Kidney tubule cell (primary cell): Measurements from ENCODE around the gene BCL7C.

ENCODE experiments used
- DNase-seq: peaks from one replicate; pipeline ENCODE4 v3.0.0-alpha.2; 2018; ENCODE audit warnings: low spot score

BCL7C gene

GRCh38 chr16:30922420-30922959, 28.6 kb upstream of the BCL7C start:
- peak; percentile 100 for DNase-seq

DNA sequence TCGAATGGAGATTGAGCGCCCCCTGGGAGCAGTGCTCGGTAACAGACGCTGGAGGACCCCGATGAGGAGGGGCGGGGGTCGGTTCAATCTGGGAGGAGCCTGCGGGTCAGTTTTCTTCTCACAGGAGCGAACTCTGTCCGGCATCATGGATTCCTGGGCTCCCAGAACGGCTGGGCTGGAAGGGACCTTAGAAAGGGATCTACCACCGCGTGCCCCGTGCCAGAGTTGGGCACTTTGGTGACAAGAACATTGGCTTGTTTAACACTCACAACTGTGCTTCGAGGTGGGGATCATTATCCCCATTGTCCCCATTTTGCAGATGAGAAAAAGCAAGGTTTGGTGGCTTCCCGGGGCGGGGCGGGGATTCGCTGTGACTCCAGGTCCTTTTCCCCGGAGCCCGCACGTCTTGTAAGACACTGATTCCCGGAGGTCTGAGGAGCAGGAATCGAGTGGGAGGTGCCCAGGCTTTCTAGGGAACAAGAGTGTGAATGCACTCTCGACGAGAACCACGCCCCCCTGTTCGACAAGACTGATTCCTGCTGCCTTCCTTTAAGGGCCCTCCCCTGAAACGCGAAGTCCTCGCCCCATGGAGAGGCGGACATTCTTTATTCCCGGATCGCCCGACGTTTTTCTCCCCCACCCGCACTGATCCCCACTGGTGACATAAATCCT, 28.0 kb upstream of the BCL7C start:
- DNase-seq, result peak; percentile 84

- no peak for DNase-seq
Observed at GRCh38 chr16:30921459-30921747, 27.5 kb upstream of the BCL7C start.

- no peak for DNase-seq
Observed at GRCh38 chr16:30920891-30921290, 27.0 kb upstream of the BCL7C start.

DNA sequence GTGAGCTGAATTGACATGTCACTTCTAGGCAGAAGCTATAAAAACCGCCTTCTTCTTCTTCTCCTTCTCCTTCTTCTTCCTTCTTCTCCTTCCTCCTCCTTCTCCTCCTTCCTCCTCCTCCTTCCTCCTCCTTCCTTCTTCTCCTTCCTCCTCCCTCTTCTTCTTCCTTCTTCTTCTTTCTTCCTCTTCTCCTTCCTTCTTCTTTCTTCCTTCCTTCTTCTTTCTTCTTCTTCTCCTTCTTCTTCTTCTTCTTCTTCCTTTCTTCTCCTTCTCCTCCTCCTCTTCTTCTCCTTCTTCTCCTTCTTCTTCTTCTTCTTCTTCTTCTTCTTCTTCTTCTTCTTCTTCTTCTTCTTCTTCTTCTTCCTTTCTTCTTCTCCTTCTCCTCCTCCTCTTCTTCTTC, 24.7 kb upstream of the BCL7C start:
- DNase-seq, result no peak

GRCh38 chr16:30914830-30915229, 21.0 kb upstream of the BCL7C start:
- DNase-seq, result no peak

DNA sequence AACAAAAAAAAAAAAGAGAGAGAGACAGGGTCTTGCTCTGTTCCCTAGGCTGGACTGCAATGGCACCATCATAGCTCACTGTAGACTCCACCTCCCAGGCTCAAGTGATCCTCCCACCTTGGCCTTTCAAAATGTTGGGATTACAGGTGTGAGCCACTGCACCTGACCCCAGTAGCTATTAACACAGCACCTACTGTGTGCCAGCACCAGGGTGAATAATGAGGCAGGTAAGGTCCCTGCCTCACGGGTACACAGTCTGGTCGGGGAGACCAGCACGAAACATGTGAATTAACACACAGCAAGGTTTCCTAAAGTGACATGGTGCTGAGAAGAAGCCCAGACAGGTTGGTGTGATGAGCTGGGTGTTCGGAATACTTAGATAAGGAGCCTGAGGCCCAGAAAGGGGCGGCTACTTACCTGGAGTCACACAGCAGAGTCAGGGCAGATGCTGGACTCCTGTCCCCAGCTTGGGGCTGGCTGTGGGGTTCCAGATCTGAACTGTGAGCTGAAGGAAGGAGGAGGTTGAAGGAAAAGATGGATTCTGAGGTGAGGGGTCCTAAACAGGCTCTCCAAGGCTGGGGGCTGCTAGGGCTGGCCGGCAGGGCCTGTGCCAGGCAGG, 19.0 kb upstream of the BCL7C start:
- DNase-seq, result no peak

DNA sequence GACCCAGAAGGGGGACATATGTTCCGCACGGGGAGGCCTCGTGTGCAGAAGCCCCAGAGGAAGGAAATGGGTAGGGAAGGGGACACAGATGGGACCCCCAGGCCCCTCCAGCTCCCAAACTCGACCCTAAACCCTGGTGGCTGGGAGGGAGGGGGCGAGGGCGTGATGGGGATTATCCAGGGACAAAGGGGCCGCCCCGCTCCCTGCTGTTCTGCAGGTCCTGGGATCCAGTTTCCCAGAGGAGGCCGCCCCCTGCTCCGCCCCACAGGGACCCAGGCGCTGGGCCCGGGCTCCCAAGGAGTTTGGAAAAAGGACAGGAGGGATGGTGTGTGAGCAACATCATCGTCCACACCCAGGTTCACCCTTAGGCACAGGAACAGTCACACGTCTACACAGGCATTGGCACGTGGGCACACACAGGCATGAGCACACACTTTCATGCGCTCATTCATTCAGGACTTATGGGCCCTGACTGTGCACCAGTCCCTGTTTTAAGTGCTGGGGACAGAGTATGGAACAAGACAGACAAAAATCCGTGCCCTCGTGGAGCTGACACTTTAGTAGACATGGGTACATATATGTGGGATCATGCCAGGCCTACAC, 16.7 kb upstream of the BCL7C start:
- no peak for DNase-seq

DNA sequence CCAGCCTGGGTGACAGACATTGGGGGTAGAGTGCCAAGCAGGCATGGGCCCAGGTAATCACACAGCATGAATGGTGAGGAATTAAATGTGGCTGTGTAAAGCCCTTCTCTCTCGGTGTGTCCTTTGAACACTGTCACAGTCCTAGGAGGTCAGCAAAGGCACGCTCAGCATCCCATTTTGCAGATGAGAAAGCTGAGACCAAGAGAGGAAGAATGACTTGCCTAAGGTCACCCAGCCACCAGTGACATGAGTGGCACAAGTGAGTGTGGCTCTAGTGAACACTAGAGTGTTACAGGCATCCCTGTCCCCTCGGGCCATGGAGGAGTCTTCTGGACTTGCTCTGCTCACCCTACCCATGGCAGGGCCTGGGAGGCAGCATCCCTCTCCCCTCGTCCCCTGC, 13.2 kb upstream of the BCL7C start:
- DNase-seq, result no peak

GRCh38 chr16:30904114-30904780, 10.4 kb upstream of the BCL7C start:
- DNase-seq, result no peak

DNA sequence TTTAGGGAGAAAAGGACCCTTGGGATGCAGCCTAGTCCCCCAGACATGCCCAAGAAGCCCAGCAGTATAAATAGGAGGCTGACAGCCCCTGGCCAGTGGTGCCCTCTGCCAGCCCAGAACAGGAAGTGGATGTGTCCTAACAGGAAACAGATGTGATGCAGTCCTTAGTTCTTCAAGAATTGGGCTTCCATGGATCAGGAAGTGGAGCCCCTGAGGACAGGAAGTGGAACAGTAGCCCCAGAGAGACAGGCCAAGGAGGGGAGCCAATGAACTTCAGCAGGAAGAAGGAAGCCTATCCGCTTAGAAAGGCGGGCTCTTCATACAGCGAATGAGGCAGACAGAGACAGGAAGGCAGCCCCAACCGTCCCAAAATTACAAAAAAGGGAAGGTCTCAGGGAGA, 9.7 kb upstream of the BCL7C start:
- peak; percentile 35 for DNase-seq

GRCh38 chr16:30903002-30903401, 9.1 kb upstream of the BCL7C start:
- DNase-seq, result no peak

- DNase-seq, result peak; percentile 76
Observed at GRCh38 chr16:30902029-30902972, 8.4 kb upstream of the BCL7C start.

GRCh38 chr16:30901201-30902028, 7.5 kb upstream of the BCL7C start:
- DNase-seq, result no peak

DNA sequence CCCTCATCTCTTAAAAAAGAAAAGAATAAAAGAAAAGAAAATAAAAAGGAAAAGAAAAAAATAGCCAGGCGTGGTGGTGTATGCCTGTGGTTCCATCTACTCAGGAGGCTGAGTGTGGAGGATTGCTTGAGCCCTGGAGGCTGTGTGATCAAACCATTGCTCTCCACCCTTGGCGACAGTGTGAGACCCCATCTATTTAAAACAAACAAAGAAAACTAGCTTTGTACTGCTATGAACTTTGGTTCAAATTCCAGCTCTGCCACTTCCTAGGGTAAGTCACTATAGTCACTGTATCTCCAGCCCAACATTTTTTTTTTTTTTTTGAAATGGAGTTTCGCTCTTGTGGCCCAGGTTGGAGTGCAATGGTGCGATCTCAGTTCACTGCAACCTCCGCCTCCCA, 6.7 kb upstream of the BCL7C start:
- no peak for DNase-seq

GRCh38 chr16:30899794-30900193, 5.9 kb upstream of the BCL7C start:
- no peak for DNase-seq

GRCh38 chr16:30896889-30897733, 3.2 kb upstream of the BCL7C start:
- DNase-seq, result peak; percentile 89

DNA sequence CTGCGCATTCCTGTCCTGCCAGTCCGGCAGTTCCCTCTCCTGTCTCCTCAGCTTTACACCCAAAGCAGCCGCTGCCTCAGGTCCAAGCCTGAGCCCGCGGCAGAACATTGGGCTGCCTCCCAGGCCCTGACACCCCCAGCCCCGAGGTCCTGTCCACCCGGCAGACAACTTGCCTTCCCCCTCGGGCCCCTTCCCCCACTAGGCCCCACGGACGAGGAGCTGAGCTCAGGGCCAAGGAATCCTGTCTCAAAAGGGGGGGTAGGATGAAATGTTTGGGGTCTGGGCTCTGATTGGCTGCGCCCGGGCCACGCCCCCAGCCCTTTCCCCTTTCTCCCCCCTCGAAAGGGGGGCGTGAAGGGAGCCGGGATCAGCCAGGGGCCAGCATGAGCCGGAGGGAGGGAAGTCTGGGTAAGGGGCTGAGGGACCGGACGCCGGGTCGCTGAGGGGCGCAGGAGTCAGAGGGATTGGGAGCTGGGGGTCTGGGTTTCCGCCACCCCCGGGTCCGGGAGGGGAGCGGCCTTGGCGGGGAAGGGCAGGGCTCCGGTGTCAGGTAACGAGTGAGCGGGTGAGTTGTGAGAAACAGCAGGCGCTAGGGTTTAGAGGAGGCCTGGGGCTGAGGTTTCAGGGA, 2.5 kb upstream of the BCL7C start, which contains the start of gene CTF1:
CTF1 (plus strand) TSS at position 354 of the 628 bp plus-strand sequence; CDS start at position 384, 30 bp downstream.
- DNase-seq, result peak; percentile 82

- DNase-seq, result no peak
Observed at GRCh38 chr16:30895627-30896260, 1.9 kb upstream of the BCL7C start.
